B cell (primary cell): ENCODE data around the gene GLCE. TPM values are rescaled to one million over a fixed set of nuclear protein-coding genes. Genes with fewer than 3 reads are reported as not detected.
"Not testable (repeated sequence)": the region's sequence is repeated elsewhere in the genome, so short reads cannot be mapped to it uniquely, and the experiment has no call there.

Source experiments
- ATAC-seq: fragments of 200-7000 bp; cut with Tn5 transposase; one replicate; pipeline ENCODE4 v1.10.0; 2021; ENCODE audit warnings: low read depth, mild to moderate bottlenecking, moderate number of reproducible peaks, moderate library complexity
- CTCF ChIA-PET: fragments of 350-600 bp; sonication (Branson Sonifier 250); formaldehyde crosslinking; loops from one replicate; lab custom pipeline; 2021; ENCODE audit warnings: antibody characterized with exemption, inconsistent platforms; lab: Charles Lee
- POLR2A ChIA-PET: fragments of 350-600 bp; sonication (Branson Sonifier 250); formaldehyde crosslinking; loops from one replicate; lab custom pipeline; 2021; ENCODE audit warnings: antibody characterized with exemption; lab: Charles Lee
- DNase-seq: peaks from one replicate; pipeline ENCODE4 v3.0.0; 2013
- H2AFZ ChIP-seq: 2 replicates; pipeline ENCODE4 v1.6.1; 2012; ENCODE audit warnings: mild to moderate bottlenecking, low read depth, low read length; ENCODE audit not compliant: insufficient read depth, poor library complexity, severe bottlenecking
- H3K27ac ChIP-seq, 2 donors: 1 replicate in 1 of 2; 2 replicates in 1 of 2; pipeline ENCODE4 v1.5.1; 2012 to 2013; ENCODE audit warnings: low read length in 2 of 2, mild to moderate bottlenecking in 2 of 2, moderate library complexity in 1 of 2
- H3K27me3 ChIP-seq, 4 experiments: fragments of 200-600 bp in 1 of 4; sonication (generic) in 1 of 4; replicated peaks in 1 of 4; 1 replicate in 2 of 4; 2 replicates in 2 of 4; pipeline versions ENCODE4 v1.6.1 to v1.7.0; 2013 to 2016; ENCODE audit warnings: low read length in 3 of 4, mild to moderate bottlenecking in 2 of 4, mixed read lengths in 1 of 4, moderate library complexity in 1 of 4; ENCODE audit not compliant: insufficient read depth in 4 of 4, control insufficient read depth in 3 of 4; ENCODE audit errors: control extremely low read depth in 1 of 4
- H3K36me3 ChIP-seq, 2 experiments: replicated peaks in 1 of 2; 1 replicate in 1 of 2; 2 replicates in 1 of 2; pipeline versions ENCODE4 v1.6.1 to v1.7.1; 2013; ENCODE audit warnings: low read length in 1 of 2; ENCODE audit not compliant: insufficient read depth in 2 of 2, control insufficient read depth in 1 of 2; ENCODE audit errors: control extremely low read depth in 1 of 2, extremely low read depth in 1 of 2
- H3K4me1 ChIP-seq, 2 donors: fragments of 200-600 bp in 1 of 2; sonication (generic) in 1 of 2; 1 replicate in 1 of 2; 2 replicates in 1 of 2; pipeline versions ENCODE4 v1.5.1 to v1.6.1; 2013 to 2017; ENCODE audit warnings: low read length in 2 of 2; ENCODE audit not compliant: control insufficient read depth in 2 of 2, insufficient read depth in 2 of 2
- H3K4me2 ChIP-seq: replicated peaks from 2 replicates; pipeline ENCODE3; 2012; ENCODE audit warnings: mild to moderate bottlenecking, low read depth, low read length; ENCODE audit not compliant: poor library complexity, severe bottlenecking
- H3K4me3 ChIP-seq, 5 experiments: fragments of 200-600 bp in 1 of 5; sonication (generic) in 1 of 5; 1 replicate in 3 of 5; 2 replicates in 2 of 5; pipeline versions ENCODE4 v1.5.1 to v1.7.0; 2011 to 2016; ENCODE audit warnings: low read length in 4 of 5, mild to moderate bottlenecking in 4 of 5, low read depth in 2 of 5, control low read depth in 1 of 5, moderate library complexity in 1 of 5; ENCODE audit not compliant: insufficient read depth in 1 of 5; ENCODE audit errors: control extremely low read depth in 1 of 5, extremely low read depth in 1 of 5
- H3K79me2 ChIP-seq: fragments of 200-600 bp; sonication (generic); one replicate; pipeline ENCODE4 v1.6.0; 2016; ENCODE audit warnings: low read length; ENCODE audit not compliant: control insufficient read depth, insufficient read depth
- H3K9ac ChIP-seq: fragments of 200-600 bp; sonication (generic); 2 replicates; pipeline ENCODE4 v1.6.1; 2017; ENCODE audit warnings: mild to moderate bottlenecking, low read length, moderate library complexity
- H3K9me3 ChIP-seq, 3 donors: one replicate each; pipeline versions ENCODE4 v1.6.1 to v1.7.1; 2013; ENCODE audit warnings: low read length in 2 of 3; ENCODE audit not compliant: control insufficient read depth in 2 of 3, insufficient read depth in 1 of 3; ENCODE audit errors: control extremely low read depth in 1 of 3
- H4K20me1 ChIP-seq: 2 replicates; pipeline ENCODE4 v1.6.0; 2012; ENCODE audit warnings: mild to moderate bottlenecking, low read length; ENCODE audit not compliant: insufficient read depth, control insufficient read depth, poor library complexity, severe bottlenecking
- H3K27ac Mint-ChIP-seq: one replicate; pipeline ENCODE4 v1.8.0; 2021; ENCODE audit warnings: mixed read lengths
- H3K27me3 Mint-ChIP-seq: one replicate; pipeline ENCODE4 v1.8.0; 2021; ENCODE audit warnings: mixed read lengths
- H3K4me1 Mint-ChIP-seq: one replicate; pipeline ENCODE4 v1.8.0; 2021; ENCODE audit warnings: mixed read lengths
- H3K4me3 Mint-ChIP-seq: one replicate; pipeline ENCODE4 v1.8.0; 2021; ENCODE audit warnings: mixed read lengths
- H3K9me3 Mint-ChIP-seq: one replicate; pipeline ENCODE4 v1.8.0; 2022; ENCODE audit warnings: mixed read lengths; ENCODE audit not compliant: insufficient read depth
- EZH2 ChIP-seq: IDR thresholded peaks from 2 replicates; pipeline ENCODE4 v1.6.1; 2012; ENCODE audit warnings: borderline replicate concordance, low read depth, mild to moderate bottlenecking, moderate library complexity, low read length; ENCODE audit not compliant: insufficient read depth, poor library complexity, severe bottlenecking
- WGBS: methylation state at CpG from one replicate; pipeline ENCODE4 v1.1.5; 2013; ENCODE audit warnings: missing lambda C conversion rate; ENCODE audit not compliant: insufficient coverage; 5-methylcytosine and 5-hydroxymethylcytosine counted together
- intact Hi-C: fragments of 100-400 bp; cut with micrococcal nuclease; formaldehyde crosslinking; loops from one replicate; pipeline ENCODE4 v1.10.0; 2022
- polyA plus RNA-seq: library from polyadenylated mRNA; depleted of rRNA; stranded (reverse); fragments of >200 nt; gene quantifications from 2 replicates; pipeline ENCODE4 v1.2.3, GENCODE V29; 2012
- total RNA-seq, 2 donors: library from RNA; stranded (reverse); fragments of 120-200 nt in 1 of 2; gene quantifications; 1 replicate in 1 of 2; 2 replicates in 1 of 2; pipeline versions ENCODE4 v1.2.3 to v1.2.4, GENCODE V29; 2013 to 2022
- TF ChIP-seq, protein P1 (sequence below): fragments of 200-600 bp; IDR thresholded peaks from one replicate; pipeline ENCODE4 v1.8.0; 2022; ENCODE audit warnings: antibody characterized with exemption, mild to moderate bottlenecking

The GLCE gene
- total and polyA plus RNA-seq, 2 donors (not counting 1 experiment from before 2014, with no cell fraction given): 3.0 to 5.3 TPM

DNA sequence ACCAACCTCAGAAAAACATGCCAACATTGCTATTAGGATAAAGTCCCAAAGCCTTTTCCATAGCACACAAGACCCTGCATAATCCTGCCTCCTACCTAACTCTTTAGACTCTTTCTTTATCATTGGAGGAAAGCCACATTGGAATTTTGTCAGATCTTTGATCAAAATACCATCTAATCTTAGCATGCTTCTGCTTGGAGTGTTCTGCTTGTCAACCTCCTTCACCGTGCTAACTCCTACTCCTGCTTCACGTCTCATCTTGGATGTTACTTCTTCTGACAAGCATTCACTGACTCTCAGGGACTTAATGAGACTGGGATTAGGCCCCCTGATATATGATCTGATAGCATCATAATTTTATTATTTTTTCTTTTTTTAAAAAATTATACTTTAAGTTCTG lies 7.4 kb upstream of the GLCE start:
- Mint-ChIP-seq H3K27me3 (peaks cover 66% of the 10 kb centered on the region), H3K27ac (no peak overlapping the region), H3K4me3 (no peak overlapping the region), H3K9me3 (no peaks in the 10 kb centered on the region), H3K4me1 (no peaks in the 10 kb centered on the region)
- Histone ChIP-seq H2AFZ (no peak overlapping the region), H4K20me1 (no peaks in the 10 kb centered on the region), H3K27ac (no peak overlapping the region), H3K36me3 (no peaks in the 10 kb centered on the region), H3K9me3 (no peaks in the 10 kb centered on the region), H3K4me2 (no peak overlapping the region), H3K79me2 (no peaks in the 10 kb centered on the region), H3K4me3 (no peak overlapping the region), H3K4me1 (no peaks in the 10 kb centered on the region), H3K27me3 (peaks cover 0 to 24% (median 9%) of the 10 kb centered on the region in 4 experiments), H3K9ac (no peak overlapping the region)
- CTCF ChIA-PET: no interaction called here
- POLR2A ChIA-PET: no interaction called here
- no peak for TF ChIP-seq EZH2
- TF ChIP-seq, protein P1, sequence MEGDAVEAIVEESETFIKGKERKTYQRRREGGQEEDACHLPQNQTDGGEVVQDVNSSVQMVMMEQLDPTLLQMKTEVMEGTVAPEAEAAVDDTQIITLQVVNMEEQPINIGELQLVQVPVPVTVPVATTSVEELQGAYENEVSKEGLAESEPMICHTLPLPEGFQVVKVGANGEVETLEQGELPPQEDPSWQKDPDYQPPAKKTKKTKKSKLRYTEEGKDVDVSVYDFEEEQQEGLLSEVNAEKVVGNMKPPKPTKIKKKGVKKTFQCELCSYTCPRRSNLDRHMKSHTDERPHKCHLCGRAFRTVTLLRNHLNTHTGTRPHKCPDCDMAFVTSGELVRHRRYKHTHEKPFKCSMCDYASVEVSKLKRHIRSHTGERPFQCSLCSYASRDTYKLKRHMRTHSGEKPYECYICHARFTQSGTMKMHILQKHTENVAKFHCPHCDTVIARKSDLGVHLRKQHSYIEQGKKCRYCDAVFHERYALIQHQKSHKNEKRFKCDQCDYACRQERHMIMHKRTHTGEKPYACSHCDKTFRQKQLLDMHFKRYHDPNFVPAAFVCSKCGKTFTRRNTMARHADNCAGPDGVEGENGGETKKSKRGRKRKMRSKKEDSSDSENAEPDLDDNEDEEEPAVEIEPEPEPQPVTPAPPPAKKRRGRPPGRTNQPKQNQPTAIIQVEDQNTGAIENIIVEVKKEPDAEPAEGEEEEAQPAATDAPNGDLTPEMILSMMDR: no peak
- no peak for ATAC-seq
- intact Hi-C loops: no loop called here
- no peak for DNase-seq
- WGBS: no CpG with 5 or more reads among the region's 2 CpGs

DNA sequence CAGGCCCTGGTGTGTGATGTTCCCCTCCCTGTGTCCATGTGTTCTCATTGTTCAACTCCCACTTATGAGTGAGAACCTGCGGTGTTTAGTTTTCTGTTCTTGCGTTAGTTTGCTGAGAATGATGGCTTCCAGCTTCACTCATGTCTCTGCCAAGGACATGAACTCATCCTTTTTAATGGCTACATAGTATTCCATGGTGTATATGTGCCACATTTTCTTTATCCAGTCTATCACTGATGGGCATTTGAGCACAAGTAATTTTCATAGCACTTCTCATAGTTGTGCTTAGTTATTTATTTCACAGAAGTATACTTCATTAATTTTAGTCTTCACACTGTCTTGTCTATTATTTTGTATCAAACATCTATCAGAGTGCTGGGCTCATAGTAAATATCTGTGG lies 6.8 kb upstream of the GLCE start:
- no CpG with 5 or more reads among the region's 2 CpGs for whole genome bisulfite sequencing
- H3K4me1 ChIP-seq, H3K9me3 Mint-ChIP-seq, H3K79me2 ChIP-seq, H3K9ac ChIP-seq, H3K4me3 Mint-ChIP-seq, H3K36me3 ChIP-seq, H3K4me1 Mint-ChIP-seq, H3K4me2 ChIP-seq, H3K9me3 ChIP-seq, intact Hi-C loops, H2AFZ ChIP-seq, POLR2A ChIA-PET, H3K4me3 ChIP-seq, H3K27ac Mint-ChIP-seq, H3K27ac ChIP-seq, ATAC-seq, H4K20me1 ChIP-seq, DNase-seq, CTCF ChIA-PET: not testable (repeated sequence)
- peaks cover 61% of the 10 kb centered on the region for H3K27me3 Mint-ChIP-seq
- peaks cover 0 to 20% (median 7%) of the 10 kb centered on the region in 4 experiments for H3K27me3 ChIP-seq
